NCI-H2029 treated with DMSO at 0.1 percent for 48 hours (cell line): ENCODE measurements around the gene NUP37.
A peak's percentile ranks its signal among the peaks of the same experiment; 100 is the strongest.
"Not testable (repeated sequence)": the region's sequence is repeated elsewhere in the genome, so short reads cannot be mapped to it uniquely, and the experiment has no call there.

ENCODE experiments used
- DNase-seq: peaks from one replicate; lab custom pipeline; 2025; lab: John Stamatoyannopoulos, UW

Gene NUP37, protein sequence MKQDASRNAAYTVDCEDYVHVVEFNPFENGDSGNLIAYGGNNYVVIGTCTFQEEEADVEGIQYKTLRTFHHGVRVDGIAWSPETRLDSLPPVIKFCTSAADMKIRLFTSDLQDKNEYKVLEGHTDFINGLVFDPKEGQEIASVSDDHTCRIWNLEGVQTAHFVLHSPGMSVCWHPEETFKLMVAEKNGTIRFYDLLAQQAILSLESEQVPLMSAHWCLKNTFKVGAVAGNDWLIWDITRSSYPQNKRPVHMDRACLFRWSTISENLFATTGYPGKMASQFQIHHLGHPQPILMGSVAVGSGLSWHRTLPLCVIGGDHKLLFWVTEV

DNA sequence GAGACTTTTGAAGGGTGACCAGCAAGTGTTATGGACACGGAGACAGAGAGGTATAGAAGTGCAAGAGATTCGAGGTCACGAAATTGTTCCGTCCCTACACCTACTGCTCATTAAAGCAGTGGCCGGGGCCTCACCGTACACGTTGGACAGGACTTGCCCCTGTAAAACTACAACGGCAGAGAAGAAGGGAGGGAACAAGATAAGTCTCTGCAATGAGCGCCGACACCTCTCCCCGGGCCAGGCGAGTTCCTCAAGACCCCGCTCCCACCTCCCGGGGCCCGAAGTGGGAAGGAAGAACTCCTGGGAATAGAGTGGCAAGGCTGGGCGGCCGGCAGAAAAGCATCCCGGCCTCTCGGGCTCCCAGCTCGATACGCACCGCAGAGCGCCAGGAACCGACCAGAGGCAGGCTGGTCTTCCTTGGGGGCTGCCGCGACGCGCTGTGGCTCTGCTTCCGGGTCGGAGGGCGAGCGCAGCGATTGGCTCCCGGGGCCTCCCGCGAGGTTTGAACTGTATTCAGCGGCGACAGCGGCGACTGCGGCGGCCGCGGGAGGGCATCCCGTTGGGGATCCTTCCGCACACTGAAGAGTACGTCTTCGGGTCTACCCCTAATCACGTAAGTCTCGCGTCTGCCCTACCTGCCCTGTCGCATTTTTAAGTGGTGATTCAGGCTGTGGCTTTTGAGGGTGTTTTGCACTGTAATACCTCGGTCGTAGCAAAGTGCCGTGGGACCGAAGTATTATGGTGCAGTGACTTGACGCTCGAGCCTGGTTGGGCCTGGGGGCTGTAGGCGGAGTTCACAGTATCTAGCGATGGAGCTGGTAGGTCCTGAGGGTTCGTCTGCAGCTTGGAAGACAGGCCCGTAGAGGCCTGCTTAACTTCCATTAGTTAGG is at the start of gene NUP37, which contains the start of gene PARPBP:
NUP37 (minus strand) TSS at position 441 of the 890 bp plus-strand sequence. CDS start 1,596 bp downstream, outside the sequence.
PARPBP (plus strand) TSS at position 510 of the 890 bp plus-strand sequence. CDS start 3,706 bp downstream, outside the sequence.
- DNase-seq: peak; percentile 67

DNA sequence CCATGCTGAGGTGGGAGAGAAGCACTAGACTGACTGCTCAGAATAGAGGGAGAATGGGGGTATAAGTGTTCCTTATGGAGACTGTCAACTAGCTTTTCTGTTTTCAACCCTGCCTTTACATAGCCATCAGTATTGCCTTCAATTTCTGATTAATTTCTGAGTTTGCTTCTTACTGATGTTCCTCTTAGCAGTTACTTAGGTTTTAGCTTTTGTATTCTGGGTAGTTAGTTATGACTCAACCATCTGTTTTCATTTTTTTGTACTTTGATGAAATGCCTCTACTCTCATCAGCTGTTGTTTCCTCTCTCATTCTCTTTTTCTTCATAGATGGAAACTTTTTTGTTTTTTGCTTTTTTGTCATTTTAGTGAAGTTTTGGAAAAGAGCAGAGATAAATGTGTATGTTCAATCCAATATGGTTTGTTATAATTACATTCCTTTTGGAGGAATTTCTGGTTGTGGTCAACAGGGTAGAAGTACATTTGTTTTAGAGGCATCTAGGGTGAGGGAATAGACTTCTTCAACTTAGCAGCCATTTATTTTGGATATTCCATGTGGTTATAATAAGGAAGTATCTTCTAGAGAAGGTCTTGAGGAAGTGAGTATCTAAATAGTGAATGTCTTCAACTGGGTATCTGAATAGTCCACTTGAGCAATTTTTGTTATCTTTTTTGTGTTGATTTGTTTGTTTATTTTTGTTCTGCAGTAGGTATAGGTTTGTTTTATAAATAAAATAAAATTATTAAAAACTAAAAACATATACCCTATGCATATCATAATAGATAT is 48.1 kb upstream of the NUP37 start:
- no peak for DNase-seq

DNA sequence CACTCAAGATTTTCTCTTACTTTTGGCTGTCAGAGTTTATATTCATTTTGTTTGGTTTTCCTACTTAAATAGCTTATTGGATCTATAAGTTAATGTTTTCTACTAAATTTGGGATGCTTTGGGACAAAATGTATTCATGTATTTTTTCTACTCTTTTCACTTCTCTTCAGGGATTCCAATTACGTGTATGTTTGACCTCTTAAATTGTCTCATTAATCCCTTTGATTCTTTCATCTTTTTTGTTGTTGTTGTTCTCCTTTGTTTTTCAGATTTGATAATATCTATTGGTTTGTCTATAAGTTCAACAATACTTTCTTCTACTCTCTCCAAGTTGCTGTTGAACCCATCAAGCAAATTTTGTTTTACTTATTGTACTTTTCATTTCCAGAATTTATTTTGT is 43.5 kb upstream of the NUP37 start:
- DNase-seq: no peak

DNA sequence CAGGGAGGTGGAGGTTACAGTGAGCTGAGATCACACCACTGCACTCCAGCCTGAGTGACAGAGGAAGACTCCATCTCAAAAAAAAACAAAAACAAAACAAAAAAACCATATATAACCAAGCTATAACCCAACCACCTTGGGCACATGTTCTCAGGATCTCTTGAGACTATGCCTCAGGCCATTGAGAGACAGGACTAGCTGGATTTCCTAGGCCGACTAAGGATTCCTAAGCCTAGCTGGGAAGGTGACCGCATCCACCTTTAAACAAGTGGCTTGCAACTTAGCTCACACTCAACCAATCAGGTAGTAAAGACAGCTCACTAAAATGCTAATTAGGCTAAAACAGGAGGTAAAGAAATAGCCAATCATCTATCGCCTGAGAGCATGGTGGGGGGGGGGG is 35.3 kb upstream of the NUP37 start:
- DNase-seq: not testable (repeated sequence)

DNA sequence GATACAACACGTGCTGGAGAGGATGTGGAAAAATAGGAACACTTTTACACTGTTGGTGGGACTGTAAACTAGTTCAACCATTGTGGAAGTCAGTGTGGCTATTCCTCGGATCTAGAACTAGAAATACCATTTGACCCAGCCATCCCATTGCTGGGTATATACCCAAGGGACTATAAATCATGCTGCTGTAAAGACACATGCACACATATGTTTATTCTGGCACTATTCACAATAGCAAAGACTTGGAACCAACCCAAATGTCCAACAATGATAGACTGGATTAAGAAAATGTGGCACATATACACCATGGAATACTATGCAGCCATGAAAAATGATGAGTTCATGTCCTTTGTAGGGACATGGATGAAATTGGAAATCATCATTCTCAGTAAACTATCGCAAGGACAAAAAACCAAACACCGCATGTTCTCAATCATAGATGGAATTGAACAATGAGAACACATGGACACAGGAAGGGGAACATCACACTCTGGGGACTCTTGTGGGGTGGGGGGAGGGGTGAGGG is 27.2 kb upstream of the NUP37 start:
- not testable (repeated sequence) for DNase-seq

DNA sequence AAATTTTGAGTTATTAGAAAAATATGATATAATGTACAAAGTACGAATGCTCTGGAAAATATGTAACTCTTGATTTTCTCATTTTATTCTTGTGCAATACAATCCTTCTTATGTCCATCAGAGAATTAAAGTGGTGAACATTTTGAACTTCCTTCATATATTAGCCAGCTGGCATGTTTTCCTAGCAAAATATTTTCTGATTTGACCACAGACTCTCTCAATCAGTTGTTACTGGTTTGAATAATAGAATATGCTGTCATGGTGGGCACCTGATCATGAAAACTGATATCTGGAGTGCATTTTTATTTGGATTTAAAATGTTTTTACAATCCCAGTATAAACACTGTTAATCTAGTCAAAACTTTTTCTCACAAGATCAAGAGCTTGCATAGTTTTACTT is 24.3 kb upstream of the NUP37 start:
- DNase-seq: no peak

DNA sequence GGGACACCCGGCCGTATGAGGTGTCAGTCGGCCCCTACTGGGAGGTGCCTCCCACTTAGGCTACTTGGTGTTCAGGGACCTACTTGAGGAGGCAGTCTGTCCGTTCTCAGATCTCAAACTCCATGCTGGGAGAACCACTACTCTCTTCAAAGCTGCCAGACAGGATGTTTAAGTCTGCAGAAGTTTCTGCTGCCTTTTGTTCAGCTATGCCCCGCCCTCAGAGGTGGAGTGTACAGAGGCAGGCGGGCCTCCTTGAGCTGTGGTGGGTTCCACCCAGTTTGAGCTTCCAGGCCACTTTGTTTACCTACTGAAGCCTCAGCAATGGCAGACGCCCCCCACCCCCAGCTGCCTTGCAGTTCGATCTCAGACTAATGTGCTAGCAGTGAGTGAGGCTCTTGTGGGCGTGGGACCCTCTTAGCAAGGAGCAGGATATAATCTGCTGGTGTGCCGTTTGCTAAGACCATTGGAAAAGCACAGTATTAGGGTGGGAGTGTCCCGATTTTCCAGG is 23.0 kb upstream of the NUP37 start:
- DNase-seq: not testable (repeated sequence)

DNA sequence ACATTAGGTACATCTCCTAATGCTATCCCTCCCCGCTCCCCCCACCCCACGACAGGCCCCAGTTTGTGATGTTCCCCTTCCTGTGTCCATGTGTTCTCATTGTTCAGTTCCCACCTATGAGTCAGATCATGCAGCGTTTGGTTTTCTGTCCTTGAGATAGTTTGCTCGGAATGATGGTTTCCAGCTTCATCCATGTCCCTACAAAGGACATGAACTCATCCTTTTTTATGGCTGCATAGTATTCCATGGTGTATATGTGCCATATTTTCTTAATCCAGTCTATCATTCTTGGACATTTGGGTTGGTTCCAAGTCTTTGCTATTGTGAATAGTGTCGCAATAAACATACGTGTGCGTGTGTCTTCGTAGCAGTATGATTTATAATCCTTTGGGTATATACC is 17.7 kb upstream of the NUP37 start:
- not testable (repeated sequence) for DNase-seq

DNA sequence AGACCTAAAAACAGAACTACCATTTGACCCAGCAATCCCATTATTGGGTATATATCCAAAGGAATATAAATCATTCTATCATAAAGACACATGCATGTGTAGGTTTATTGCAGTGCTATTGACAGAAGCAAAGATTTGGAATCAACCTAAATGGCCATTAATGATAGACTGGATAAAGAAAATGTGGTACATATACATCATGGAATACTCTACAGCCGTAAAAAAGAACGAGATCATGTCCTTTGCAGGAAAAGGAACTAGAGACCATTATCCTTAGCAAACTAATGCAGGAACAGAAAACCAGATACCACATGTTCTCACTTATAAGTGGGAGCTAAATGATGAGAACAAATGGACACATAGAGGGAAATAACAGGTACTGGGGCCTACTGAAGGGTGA is 11.5 kb upstream of the NUP37 start:
- DNase-seq: not testable (repeated sequence)

DNA sequence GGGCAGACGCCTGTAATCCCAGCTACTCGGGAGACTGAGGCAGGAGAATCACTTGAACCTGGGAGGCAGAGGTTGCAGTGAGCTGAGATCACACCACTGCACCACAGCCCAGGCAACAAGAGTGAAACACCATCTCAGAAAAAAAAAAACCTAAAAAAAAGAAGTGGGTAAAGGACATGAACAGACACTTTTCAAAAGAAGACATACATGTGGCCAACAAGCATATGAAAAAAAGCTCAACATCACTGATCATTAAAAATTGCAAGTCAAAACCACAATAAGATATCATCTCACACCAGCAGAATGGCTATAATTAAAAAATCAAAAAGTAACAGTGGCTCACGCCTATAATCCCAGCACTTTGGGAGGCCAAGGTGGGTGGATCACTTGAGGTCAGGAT is 10.8 kb upstream of the NUP37 start:
- DNase-seq: not testable (repeated sequence)

DNA sequence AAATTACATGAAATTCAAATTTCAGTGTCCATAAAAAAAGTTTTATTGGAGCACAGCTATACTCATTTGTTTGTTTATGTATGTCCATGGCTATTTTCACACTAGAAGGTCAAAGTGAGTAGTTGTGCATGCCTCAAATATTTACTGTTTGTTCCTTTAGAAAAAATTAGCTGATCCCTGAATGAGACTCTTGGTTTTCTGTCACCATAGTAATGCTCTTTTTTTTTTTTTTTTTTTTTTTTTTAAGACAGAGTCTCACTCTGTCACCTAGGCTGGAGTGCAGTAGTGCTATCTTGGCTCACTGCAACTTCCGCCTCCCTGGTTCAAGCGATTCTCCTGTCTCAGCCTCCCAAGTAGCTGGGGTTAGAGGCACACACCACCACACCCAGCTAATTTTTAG is 1.4 kb upstream of the NUP37 start:
- not testable (repeated sequence) for DNase-seq

DNA sequence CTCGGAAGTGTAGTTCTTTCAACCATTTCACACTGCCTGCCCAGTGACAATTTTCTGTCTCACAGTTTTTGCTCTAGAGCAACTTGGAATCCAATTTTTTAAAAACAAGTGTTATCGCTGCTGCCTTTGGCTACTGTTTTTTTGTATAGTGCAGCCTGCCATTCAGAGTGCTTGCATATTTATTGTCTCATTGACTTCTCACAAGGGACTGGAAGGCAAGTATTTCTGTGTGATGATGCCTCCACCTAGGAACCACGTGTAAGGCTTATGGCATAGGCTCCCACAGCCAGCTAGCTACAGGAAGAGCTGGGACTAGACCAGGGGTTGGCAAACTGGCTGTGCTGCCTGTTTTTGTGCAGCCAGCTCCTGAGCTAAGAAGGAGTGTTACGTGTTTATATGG is 972 bp upstream of the NUP37 start:
- no peak for DNase-seq

DNA sequence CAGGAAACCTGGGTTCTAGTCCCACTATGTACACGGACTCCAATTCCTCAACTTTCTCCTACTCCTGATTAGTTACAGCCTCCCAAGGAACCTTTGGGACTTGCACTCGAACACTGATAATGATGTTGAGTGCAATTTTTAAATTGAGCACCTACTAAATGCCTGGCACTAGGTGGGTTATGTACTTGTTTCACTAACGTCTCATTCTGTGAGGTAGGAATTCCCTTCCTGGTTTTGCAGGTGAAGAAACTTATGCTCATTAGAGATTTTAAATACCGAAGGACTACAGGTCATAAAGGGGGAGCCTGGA is 605 bp upstream of the NUP37 start:
- DNase-seq: no peak

DNA sequence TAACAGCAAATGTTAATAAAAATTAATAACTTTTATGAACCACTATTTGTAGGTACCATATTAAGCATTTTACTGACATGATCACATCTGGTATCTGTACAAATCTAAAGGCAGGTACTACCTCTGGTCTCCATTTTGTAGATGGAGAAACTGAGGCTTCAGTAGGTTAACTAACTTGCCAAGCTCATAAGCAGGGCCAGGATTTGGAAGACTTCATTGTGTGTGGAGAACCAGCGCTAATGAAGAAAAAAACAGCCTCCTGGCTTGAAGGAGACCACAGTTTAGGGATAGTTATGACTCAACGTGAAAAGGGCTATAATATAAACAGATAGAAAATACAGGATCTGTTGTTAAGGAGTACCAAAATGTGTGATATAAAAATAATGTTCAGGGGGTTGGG is 1.0 kb downstream of the NUP37 start:
- no peak for DNase-seq

DNA sequence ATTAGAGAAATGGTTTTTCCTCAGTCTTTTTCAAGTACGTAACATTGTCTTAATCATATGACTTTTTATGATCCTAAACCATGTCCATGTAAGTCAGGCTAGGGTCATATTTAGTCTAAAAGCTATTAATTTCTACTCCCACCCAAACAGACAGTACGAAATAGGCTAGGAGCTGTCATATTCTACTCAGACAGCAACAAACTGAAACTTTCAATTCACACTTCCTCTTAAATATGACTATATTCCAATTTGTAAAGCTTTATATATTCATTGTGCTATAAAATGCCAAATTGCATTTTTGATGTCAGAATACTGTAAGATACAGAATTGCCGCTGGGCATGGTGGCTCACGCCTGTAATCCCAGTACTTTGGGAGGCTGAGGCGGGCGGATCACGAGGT is 3.5 kb downstream of the NUP37 start:
- no peak for DNase-seq

DNA sequence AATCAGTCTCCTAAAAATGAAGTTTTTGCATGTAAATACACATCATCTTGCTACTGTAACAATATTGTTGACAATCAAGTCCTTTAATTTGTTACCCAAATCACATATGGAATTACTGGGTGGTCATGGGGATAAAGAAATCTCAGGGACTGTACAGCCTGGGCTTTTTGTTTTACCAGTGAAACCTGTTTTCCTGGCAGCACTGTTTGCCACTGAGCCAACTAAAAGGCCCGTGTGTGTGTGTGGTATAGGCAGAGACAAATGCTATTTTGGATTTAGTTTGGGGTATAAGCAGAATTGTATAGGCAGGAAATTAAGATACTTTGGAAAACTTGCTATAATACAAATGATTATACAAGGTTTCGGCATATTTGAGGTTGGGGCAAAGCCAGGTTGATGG is 5.7 kb downstream of the NUP37 start:
- DNase-seq: no peak

DNA sequence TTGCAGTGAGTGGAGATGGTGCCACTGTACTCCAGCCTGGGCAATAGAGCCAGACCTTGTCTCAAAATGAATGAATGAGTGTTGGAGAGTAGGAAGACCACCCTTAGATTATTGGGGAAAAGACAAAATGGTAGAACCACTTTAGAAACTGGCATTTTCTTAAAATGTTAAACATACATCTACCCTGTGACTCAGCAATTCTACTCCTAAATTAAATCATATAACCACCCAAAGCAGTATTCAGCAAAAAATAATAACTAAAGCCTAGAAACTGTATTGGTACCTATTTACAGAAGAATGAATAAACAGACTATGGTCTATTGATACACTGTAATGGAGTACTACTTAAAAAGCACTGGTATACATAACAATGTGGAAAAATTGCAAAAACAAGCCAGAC is 9.1 kb downstream of the NUP37 start:
- no peak for DNase-seq

DNA sequence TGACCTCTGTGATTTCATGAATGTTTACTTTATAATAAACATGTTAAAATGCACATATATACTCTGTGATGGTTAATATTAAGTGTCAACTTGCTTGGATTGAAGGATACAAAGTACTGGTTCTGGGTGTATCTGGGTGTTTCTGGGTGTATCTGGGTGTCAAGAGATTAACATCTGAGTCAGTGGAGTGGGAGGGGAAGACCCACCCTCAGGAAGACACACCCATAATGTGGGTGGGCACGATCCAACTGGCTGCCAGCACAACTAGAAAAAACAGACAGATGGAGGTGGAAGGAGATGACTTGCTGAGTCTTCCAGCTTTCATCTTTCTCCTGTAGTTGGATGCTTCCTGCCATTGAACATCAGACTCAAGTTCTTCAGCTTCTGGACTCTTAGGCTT is 11.9 kb downstream of the NUP37 start:
- DNase-seq: no peak

DNA sequence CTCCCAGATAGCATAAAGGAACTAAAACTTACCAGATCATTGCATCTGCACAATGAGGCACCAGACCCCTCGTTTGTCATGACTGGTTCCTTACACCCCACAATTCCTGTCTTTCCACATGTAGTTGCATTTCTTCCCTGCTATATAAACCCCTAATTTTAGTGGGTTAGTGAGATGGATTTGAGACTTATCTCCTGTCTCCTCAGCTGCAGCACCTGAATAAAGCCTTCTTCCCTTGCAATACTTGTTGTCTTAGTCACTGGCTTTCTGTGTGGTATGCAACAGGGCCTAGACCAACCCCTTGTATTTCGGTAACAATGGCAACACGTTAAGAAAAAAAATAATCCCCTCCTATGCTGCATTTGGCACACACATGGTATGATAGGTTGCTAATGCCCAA is 13.0 kb downstream of the NUP37 start:
- DNase-seq: no peak

DNA sequence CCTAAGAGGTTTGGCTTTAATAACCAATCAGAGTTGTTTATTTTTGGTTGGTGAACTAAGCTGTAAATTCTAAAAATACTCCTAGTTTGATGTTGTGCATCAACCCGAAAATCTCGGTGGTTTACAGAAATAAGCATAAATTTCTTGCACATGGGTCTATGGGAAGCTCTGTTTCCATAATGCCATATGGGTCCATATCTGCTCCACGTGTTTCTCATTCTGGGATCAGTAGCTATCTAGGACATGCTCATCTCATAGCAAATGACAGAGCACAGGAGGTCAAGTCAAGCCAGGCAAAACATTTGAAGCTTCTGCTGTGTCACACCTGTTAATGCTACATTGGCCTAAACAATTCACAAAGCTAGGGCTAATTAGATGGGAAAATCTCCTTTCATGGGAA is 23.1 kb downstream of the NUP37 start:
- DNase-seq: peak; percentile 21

DNA sequence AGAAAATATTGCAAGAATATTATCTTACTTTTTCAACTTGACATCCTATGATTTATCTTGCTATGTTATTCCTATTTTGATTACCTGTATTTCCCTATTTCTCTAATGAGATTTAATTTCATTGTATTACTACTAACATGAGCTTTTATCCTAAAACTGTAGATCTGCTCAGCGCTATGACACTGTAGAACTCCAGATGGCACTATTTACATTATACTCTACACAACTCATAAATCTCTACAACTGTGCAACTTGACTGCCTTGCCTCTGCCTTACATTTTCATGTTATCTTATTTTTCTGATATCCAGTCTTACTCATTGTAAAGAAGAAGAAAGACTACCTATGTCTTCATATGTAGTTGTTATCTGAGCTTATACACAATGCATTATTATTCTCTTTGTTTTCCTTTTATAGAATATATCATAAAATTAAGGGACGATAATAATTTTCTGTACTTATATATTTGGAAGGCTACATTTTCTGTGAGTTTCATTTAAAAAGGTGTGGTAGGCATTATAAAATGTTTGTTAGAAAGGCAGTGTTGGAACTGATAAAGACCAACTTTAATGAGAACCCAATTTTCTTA is 24.1 kb downstream of the NUP37 start:
- peak; percentile 16 for DNase-seq

DNA sequence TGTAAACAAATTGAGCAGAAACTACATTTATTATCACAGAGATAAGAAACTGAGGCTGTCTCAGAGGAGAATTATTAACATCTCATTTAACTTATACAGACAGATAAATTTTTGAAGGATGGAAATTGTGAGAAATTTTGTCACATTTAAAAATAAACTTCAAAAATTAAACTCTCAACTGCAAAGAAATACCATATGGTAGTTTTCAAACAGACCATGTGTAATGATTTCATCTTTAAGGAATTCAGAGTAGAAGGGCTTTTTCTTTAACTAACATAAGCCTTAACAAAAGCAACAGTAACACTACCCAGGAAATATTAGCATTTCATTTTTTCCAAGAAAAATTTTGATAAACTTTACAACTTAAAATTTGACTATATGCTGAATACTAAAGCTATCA is 26.6 kb downstream of the NUP37 start:
- DNase-seq: no peak
